HG02759 (cell line): ENCODE results near the gene CACNA1C.
A peak's percentile ranks its signal among the peaks of the same experiment; 100 is the strongest.

Experiments used
- ATAC-seq: cut with Tn5 transposase; IDR thresholded peaks from one replicate; pipeline ENCODE4 v1.9.1; 2021; ENCODE audit warnings: mild to moderate bottlenecking, moderate library complexity; ENCODE audit not compliant: unreplicated experiment

The CACNA1C gene

GRCh38 chr12:2052826-2053678, at the start of gene CACNA1C:
Gene CACNA1C, plus strand, starts transcription at chr12:2052987. Its CDS starts 576 bp downstream, at chr12:2053563.
- ATAC-seq: no peak

GRCh38 chr12:2003676-2004112, 49.1 kb upstream of the CACNA1C start:
- ATAC-seq: peak; percentile 11

GRCh38 chr12:2004113-2004929, 48.5 kb upstream of the CACNA1C start, which contains the start of gene DCP1B:
Gene DCP1B, minus strand, starts transcription at chr12:2004457. Its CDS starts 26 bp downstream, at chr12:2004431.
- peak; percentile 99 for ATAC-seq

- no peak for ATAC-seq
These were observed 44.1 kb upstream of the CACNA1C start for GRCh38 chr12:2008677-2009076.

- ATAC-seq: no peak
These were observed 43.2 kb upstream of the CACNA1C start for GRCh38 chr12:2009623-2010022.

- ATAC-seq: no peak
These were observed 40.9 kb upstream of the CACNA1C start for GRCh38 chr12:2011643-2012607.

GRCh38 chr12:2013086-2013485, 39.7 kb upstream of the CACNA1C start:
- no peak for ATAC-seq

GRCh38 chr12:2013527-2014223, 39.1 kb upstream of the CACNA1C start:
- no peak for ATAC-seq

- no peak for ATAC-seq
These were observed 38.6 kb upstream of the CACNA1C start for GRCh38 chr12:2014231-2014630.

- no peak for ATAC-seq
These were observed 35.8 kb upstream of the CACNA1C start for GRCh38 chr12:2016862-2017545.

GRCh38 chr12:2017546-2018337, 35.0 kb upstream of the CACNA1C start:
- ATAC-seq: no peak

GRCh38 chr12:2018391-2018790, 34.4 kb upstream of the CACNA1C start:
- ATAC-seq: no peak

- ATAC-seq: no peak
These were observed 33.7 kb upstream of the CACNA1C start for GRCh38 chr12:2019126-2019525.

GRCh38 chr12:2020511-2020910, 32.3 kb upstream of the CACNA1C start:
- ATAC-seq: no peak

GRCh38 chr12:2023365-2023764, 29.4 kb upstream of the CACNA1C start:
- no peak for ATAC-seq

- no peak for ATAC-seq
These were observed 25.4 kb upstream of the CACNA1C start for GRCh38 chr12:2027351-2027750.

GRCh38 chr12:2029851-2030250, 22.9 kb upstream of the CACNA1C start:
- no peak for ATAC-seq

- no peak for ATAC-seq
These were observed 20.3 kb upstream of the CACNA1C start for GRCh38 chr12:2032506-2032905.
